PC-9 (cell line): ENCODE measurements around the gene RNF168.

Source experiments
- EZH2 ChIP-seq: fragments of 200-600 bp; sonication (generic); IDR thresholded peaks from 2 replicates; pipeline ENCODE4 v1.8.0; 2017; ENCODE audit warnings: antibody characterized with exemption, low read depth
- TF ChIP-seq, protein P1 (sequence below): fragments of 200-600 bp; sonication (generic); conservative IDR thresholded peaks from 2 replicates; pipeline ENCODE4 v1.6.1; 2017; ENCODE audit warnings: mixed run types, antibody characterized with exemption, mild to moderate bottlenecking, moderate library complexity

DNA sequence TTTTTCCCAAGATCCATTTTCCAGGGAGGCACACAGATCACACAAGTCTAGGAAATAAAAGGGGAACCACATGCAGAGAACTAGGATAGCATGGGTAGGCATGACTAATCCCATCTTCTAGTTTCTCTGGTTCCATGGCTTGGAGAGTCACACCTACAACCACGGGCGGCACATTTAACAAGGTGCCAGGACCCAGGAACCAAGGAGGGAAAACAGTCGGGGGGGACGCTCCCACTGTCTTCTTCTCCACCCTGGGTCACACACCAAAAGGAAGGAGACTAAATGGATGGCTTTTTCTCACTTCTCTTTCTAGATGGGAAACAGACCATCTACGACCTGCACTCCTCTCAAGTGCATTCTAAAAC, 16.1 kb upstream of the RNF168 start:
- TF ChIP-seq, protein P1, sequence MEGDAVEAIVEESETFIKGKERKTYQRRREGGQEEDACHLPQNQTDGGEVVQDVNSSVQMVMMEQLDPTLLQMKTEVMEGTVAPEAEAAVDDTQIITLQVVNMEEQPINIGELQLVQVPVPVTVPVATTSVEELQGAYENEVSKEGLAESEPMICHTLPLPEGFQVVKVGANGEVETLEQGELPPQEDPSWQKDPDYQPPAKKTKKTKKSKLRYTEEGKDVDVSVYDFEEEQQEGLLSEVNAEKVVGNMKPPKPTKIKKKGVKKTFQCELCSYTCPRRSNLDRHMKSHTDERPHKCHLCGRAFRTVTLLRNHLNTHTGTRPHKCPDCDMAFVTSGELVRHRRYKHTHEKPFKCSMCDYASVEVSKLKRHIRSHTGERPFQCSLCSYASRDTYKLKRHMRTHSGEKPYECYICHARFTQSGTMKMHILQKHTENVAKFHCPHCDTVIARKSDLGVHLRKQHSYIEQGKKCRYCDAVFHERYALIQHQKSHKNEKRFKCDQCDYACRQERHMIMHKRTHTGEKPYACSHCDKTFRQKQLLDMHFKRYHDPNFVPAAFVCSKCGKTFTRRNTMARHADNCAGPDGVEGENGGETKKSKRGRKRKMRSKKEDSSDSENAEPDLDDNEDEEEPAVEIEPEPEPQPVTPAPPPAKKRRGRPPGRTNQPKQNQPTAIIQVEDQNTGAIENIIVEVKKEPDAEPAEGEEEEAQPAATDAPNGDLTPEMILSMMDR, result no peak
- no peak for TF ChIP-seq EZH2
